ENCODE data around the gene NKX2-8.

NKX2-8 gene

GRCh38 chr14:36591482-36591881 is 9.1 kb upstream of the NKX2-8 start:
- Histone ChIP-seq H3K36me3 (ENCODE audit: control insufficient read depth, insufficient read depth, low read length) (no peaks in the 10 kb centered on the region), H3K9me3 (ENCODE audit: control insufficient read depth, insufficient read depth, low read length) (no peaks in the 10 kb centered on the region), H3K4me1 (ENCODE audit: control insufficient read depth, insufficient read depth, low read length) (peaks cover 3% of the 10 kb centered on the region), H3K4me3 (ENCODE audit: low read depth, low read length) (no peak overlapping the region), H3K9ac (ENCODE audit: low read depth, low read length) (no peak overlapping the region), H3K27me3 (ENCODE audit: control insufficient read depth, insufficient read depth, low read length) (peaks cover 100% of the 10 kb centered on the region)

GRCh38 chr14:36588788-36589187 is 6.4 kb upstream of the NKX2-8 start:
- Histone ChIP-seq H3K9me3 (ENCODE audit: control insufficient read depth, insufficient read depth, low read length) (no peaks in the 10 kb centered on the region), H3K27me3 (ENCODE audit: control insufficient read depth, insufficient read depth, low read length) (peaks cover 100% of the 10 kb centered on the region)

GRCh38 chr14:36588119-36588518 is 5.7 kb upstream of the NKX2-8 start:
- Histone ChIP-seq H3K4me1 (ENCODE audit: control insufficient read depth, insufficient read depth, low read length) (peaks cover 3% of the 10 kb centered on the region), H3K4me3 (ENCODE audit: low read depth, low read length) (no peak overlapping the region), H3K9me3 (ENCODE audit: control insufficient read depth, insufficient read depth, low read length) (no peaks in the 10 kb centered on the region), H3K27me3 (ENCODE audit: control insufficient read depth, insufficient read depth, low read length) (peaks cover 100% of the 10 kb centered on the region), H3K36me3 (ENCODE audit: control insufficient read depth, insufficient read depth, low read length) (no peaks in the 10 kb centered on the region), H3K9ac (ENCODE audit: low read depth, low read length) (no peak overlapping the region)

More at GRCh38 chr14:36588788-36589187, 6.4 kb upstream of the NKX2-8 start:
- Histone ChIP-seq H3K36me3 (ENCODE audit: control insufficient read depth, insufficient read depth, low read length) (no peaks in the 10 kb centered on the region), H3K4me1 (ENCODE audit: control insufficient read depth, insufficient read depth, low read length) (peaks cover 3% of the 10 kb centered on the region), H3K4me3 (ENCODE audit: low read depth, low read length) (no peak overlapping the region), H3K9ac (ENCODE audit: low read depth, low read length) (no peak overlapping the region)

- Histone ChIP-seq H3K4me1 (ENCODE audit: control insufficient read depth, insufficient read depth, low read length) (peaks cover 1% of the 10 kb centered on the region), H3K4me3 (ENCODE audit: low read depth, low read length) (no peak overlapping the region), H3K9me3 (ENCODE audit: control insufficient read depth, insufficient read depth, low read length) (no peaks in the 10 kb centered on the region), H3K36me3 (ENCODE audit: control insufficient read depth, insufficient read depth, low read length) (no peaks in the 10 kb centered on the region), H3K27me3 (ENCODE audit: control insufficient read depth, insufficient read depth, low read length) (peaks cover 99% of the 10 kb centered on the region), H3K9ac (ENCODE audit: low read depth, low read length) (no peak overlapping the region)
Observed at GRCh38 chr14:36585100-36585499, 2.7 kb upstream of the NKX2-8 start.

GRCh38 chr14:36583893-36584811 is 1.7 kb upstream of the NKX2-8 start:
- H3K36me3 ChIP-seq (ENCODE audit: control insufficient read depth, insufficient read depth, low read length), result no peaks in the 10 kb centered on the region
- peak overlapping the region; percentile 22 for H3K4me3 ChIP-seq (ENCODE audit: low read depth, low read length)
- no peak overlapping the region for H3K9ac ChIP-seq (ENCODE audit: low read depth, low read length)
- H3K27me3 ChIP-seq (ENCODE audit: control insufficient read depth, insufficient read depth, low read length), result peaks cover 99% of the 10 kb centered on the region
- no peaks in the 10 kb centered on the region for H3K4me1 ChIP-seq (ENCODE audit: control insufficient read depth, insufficient read depth, low read length)
- no peaks in the 10 kb centered on the region for H3K9me3 ChIP-seq (ENCODE audit: control insufficient read depth, insufficient read depth, low read length)

GRCh38 chr14:36583242-36583892 is 953 bp upstream of the NKX2-8 start:
- Histone ChIP-seq H3K4me1 (ENCODE audit: control insufficient read depth, insufficient read depth, low read length) (no peaks in the 10 kb centered on the region), H3K36me3 (ENCODE audit: control insufficient read depth, insufficient read depth, low read length) (no peaks in the 10 kb centered on the region), H3K4me3 (ENCODE audit: low read depth, low read length) (peak overlapping the region; percentile 8), H3K9me3 (ENCODE audit: control insufficient read depth, insufficient read depth, low read length) (no peaks in the 10 kb centered on the region), H3K27me3 (ENCODE audit: control insufficient read depth, insufficient read depth, low read length) (peaks cover 99% of the 10 kb centered on the region), H3K9ac (ENCODE audit: low read depth, low read length) (no peak overlapping the region)

- Histone ChIP-seq H3K27me3 (ENCODE audit: control insufficient read depth, insufficient read depth, low read length) (peaks cover 99% of the 10 kb centered on the region), H3K4me3 (ENCODE audit: low read depth, low read length) (peak overlapping the region; percentile 8), H3K9me3 (ENCODE audit: control insufficient read depth, insufficient read depth, low read length) (no peaks in the 10 kb centered on the region), H3K36me3 (ENCODE audit: control insufficient read depth, insufficient read depth, low read length) (no peaks in the 10 kb centered on the region), H3K4me1 (ENCODE audit: control insufficient read depth, insufficient read depth, low read length) (no peaks in the 10 kb centered on the region), H3K9ac (ENCODE audit: low read depth, low read length) (no peak overlapping the region)
Observed at GRCh38 chr14:36582874-36583241, 444 bp upstream of the NKX2-8 start.

- Histone ChIP-seq H3K9ac (ENCODE audit: low read depth, low read length) (no peak overlapping the region), H3K36me3 (ENCODE audit: control insufficient read depth, insufficient read depth, low read length) (no peaks in the 10 kb centered on the region), H3K4me3 (ENCODE audit: low read depth, low read length) (peak overlapping the region; percentile 45), H3K9me3 (ENCODE audit: control insufficient read depth, insufficient read depth, low read length) (no peaks in the 10 kb centered on the region), H3K4me1 (ENCODE audit: control insufficient read depth, insufficient read depth, low read length) (no peaks in the 10 kb centered on the region), H3K27me3 (ENCODE audit: control insufficient read depth, insufficient read depth, low read length) (peaks cover 99% of the 10 kb centered on the region)
Observed at GRCh38 chr14:36580856-36581831, 1.3 kb downstream of the NKX2-8 start.

GRCh38 chr14:36580141-36580855 is 2.1 kb downstream of the NKX2-8 start:
- Histone ChIP-seq H3K27me3 (ENCODE audit: control insufficient read depth, insufficient read depth, low read length) (peaks cover 99% of the 10 kb centered on the region), H3K36me3 (ENCODE audit: control insufficient read depth, insufficient read depth, low read length) (no peaks in the 10 kb centered on the region), H3K4me3 (ENCODE audit: low read depth, low read length) (peak overlapping the region; percentile 45), H3K4me1 (ENCODE audit: control insufficient read depth, insufficient read depth, low read length) (no peaks in the 10 kb centered on the region), H3K9ac (ENCODE audit: low read depth, low read length) (no peak overlapping the region), H3K9me3 (ENCODE audit: control insufficient read depth, insufficient read depth, low read length) (no peaks in the 10 kb centered on the region)

- no peak overlapping the region for H3K9ac ChIP-seq (ENCODE audit: low read depth, low read length)
- H3K4me3 ChIP-seq (ENCODE audit: low read depth, low read length), result peak overlapping the region; percentile 26
Observed at GRCh38 chr14:36579573-36580140, 2.8 kb downstream of the NKX2-8 start.

More at GRCh38 chr14:36579573-36580140, 2.8 kb downstream of the NKX2-8 start:
- peaks cover 99% of the 10 kb centered on the region for H3K27me3 ChIP-seq (ENCODE audit: control insufficient read depth, insufficient read depth, low read length)
- no peaks in the 10 kb centered on the region for H3K9me3 ChIP-seq (ENCODE audit: control insufficient read depth, insufficient read depth, low read length)
- H3K36me3 ChIP-seq (ENCODE audit: control insufficient read depth, insufficient read depth, low read length), result no peaks in the 10 kb centered on the region
- H3K4me1 ChIP-seq (ENCODE audit: control insufficient read depth, insufficient read depth, low read length), result no peaks in the 10 kb centered on the region

All from iPS-15b (cell line).